ENCODE data around the gene CELA2B.
A peak's percentile ranks its signal among the peaks of the same experiment; 100 is the strongest.
"Not testable (repeated sequence)": the region's sequence is repeated elsewhere in the genome, so short reads cannot be mapped to it uniquely, and the experiment has no call there.

Gene CELA2B
- 0 reads per million in 2 donors for total RNA-seq

GRCh38 chr1:15475752-15476314 lies at the start of gene CELA2B:
TSS of gene CELA2B (plus strand) at chr1:15476104. CDS start at chr1:15476126, 22 bp downstream.
- DNase-seq = no peak

- DNase-seq = no peak
These were observed 49.2 kb upstream of the CELA2B start for GRCh38 chr1:15426492-15427279.

- DNase-seq = no peak
These were observed 48.6 kb upstream of the CELA2B start for GRCh38 chr1:15427280-15427666.

- not testable (repeated sequence) for DNase-seq
These were observed 47.7 kb upstream of the CELA2B start for GRCh38 chr1:15428252-15428651.

GRCh38 chr1:15428815-15429435 lies 47.0 kb upstream of the CELA2B start:
- no peak for DNase-seq

GRCh38 chr1:15429701-15430149 lies 46.2 kb upstream of the CELA2B start:
- no peak for DNase-seq

- DNase-seq = peak; percentile 53 to 68 (median 58)
These were observed 44.9 kb upstream of the CELA2B start for GRCh38 chr1:15430787-15431570.

- DNase-seq = no peak
These were observed 44.3 kb upstream of the CELA2B start for GRCh38 chr1:15431571-15431948.

GRCh38 chr1:15432324-15432723 lies 43.6 kb upstream of the CELA2B start:
- no peak for DNase-seq

GRCh38 chr1:15433471-15433870 lies 42.4 kb upstream of the CELA2B start:
- no peak for DNase-seq

GRCh38 chr1:15434739-15435138 lies 41.2 kb upstream of the CELA2B start:
- not testable (repeated sequence) for DNase-seq

GRCh38 chr1:15435239-15436077 lies 40.4 kb upstream of the CELA2B start:
- no peak for DNase-seq

GRCh38 chr1:15436881-15437442 lies 38.9 kb upstream of the CELA2B start:
- DNase-seq = no peak

GRCh38 chr1:15439325-15439724 lies 36.6 kb upstream of the CELA2B start:
- DNase-seq = no peak

- DNase-seq = no peak
These were observed 35.5 kb upstream of the CELA2B start for GRCh38 chr1:15440357-15440756.

- DNase-seq = no peak
These were observed 34.7 kb upstream of the CELA2B start for GRCh38 chr1:15441247-15441646.

- DNase-seq = no peak
These were observed 33.8 kb upstream of the CELA2B start for GRCh38 chr1:15442119-15442518.

- no peak for DNase-seq
These were observed 33.1 kb upstream of the CELA2B start for GRCh38 chr1:15442759-15443158.

GRCh38 chr1:15443281-15443680 lies 32.6 kb upstream of the CELA2B start:
- no peak for DNase-seq

- DNase-seq = no peak
These were observed 31.2 kb upstream of the CELA2B start for GRCh38 chr1:15444468-15445389.
